HepG2 (cell line): ENCODE data around the gene SOX21. TPM values are rescaled to one million over a fixed set of nuclear protein-coding genes. Genes with fewer than 3 reads are reported as not detected.

ENCODE experiments used
- ATAC-seq: fragments of 200-7000 bp; cut with Tn5 transposase; 3 replicates; pipeline ENCODE4 v1.9.1; 2020; ENCODE audit warnings: mild to moderate bottlenecking, moderate library complexity
- BruUV-seq: library from RNA; stranded (reverse); fragments of 400-500 nt; replicated peaks from 2 replicates; lab custom pipeline; 2021; lab: Mats Ljungman, UMichigan
- CTCF ChIA-PET: fragments of 300-600 bp; formaldehyde crosslinking; extraction: SDS; loops from one replicate; lab custom pipeline; 2021; ENCODE audit warnings: low total read pairs, inconsistent platforms, low intra/inter-chr PET ratio; lab: Yijun Ruan, JAX
- POLR2A ChIA-PET: fragments of 350-600 bp; sonication (Branson Sonifier 250); formaldehyde crosslinking; loops from one replicate; lab custom pipeline; 2020; ENCODE audit warnings: antibody characterized with exemption, inconsistent platforms; lab: Yijun Ruan, JAX
- DNase-seq: peaks from one replicate; pipeline ENCODE4 v3.0.0-alpha.2; 2015; ENCODE audit warnings: low spot score
- FAIRE-seq: peaks from 3 replicates; lab custom pipeline; 2011; peaks lifted over from hg19 to GRCh38; lab: Jason Lieb, UNC
- H2AFZ ChIP-seq: one replicate; pipeline ENCODE4 v1.6.1; 2011; ENCODE audit warnings: low read length, inconsistent platforms
- H3K27ac ChIP-seq: fragments of 300-600 bp; 3 replicates; pipeline ENCODE4 v1.8.0; 2011; ENCODE audit warnings: mixed run types, mild to moderate bottlenecking, mixed read lengths, low read length, inconsistent platforms; ENCODE audit not compliant: insufficient read depth; ENCODE audit errors: extremely low read length
- H3K27me3 ChIP-seq, 2 experiments: fragments of 200-600 bp in 1 of 2; 2 replicates in 1 of 2; 3 replicates in 1 of 2; pipeline versions ENCODE4 v1.6.0 to v1.8.0; 2011; ENCODE audit warnings: low read length in 2 of 2, mild to moderate bottlenecking in 2 of 2, moderate library complexity in 2 of 2, inconsistent platforms in 1 of 2; ENCODE audit not compliant: insufficient read depth in 2 of 2, control insufficient read depth in 1 of 2
- H3K36me3 ChIP-seq, 2 experiments: fragments of 200-600 bp in 1 of 2; replicated peaks in 1 of 2; 2 replicates in 1 of 2; 3 replicates in 1 of 2; pipeline versions ENCODE4 v1.5.1 to v1.8.0; 2011; ENCODE audit warnings: low read length in 2 of 2, inconsistent platforms in 1 of 2; ENCODE audit not compliant: insufficient read depth in 2 of 2, control insufficient read depth in 1 of 2
- H3K4me1 ChIP-seq: 2 replicates; pipeline ENCODE4 v1.5.1; 2012; ENCODE audit warnings: low read length, inconsistent platforms; ENCODE audit not compliant: insufficient read depth
- H3K4me2 ChIP-seq: 2 replicates; pipeline ENCODE4 v1.6.0; 2011; ENCODE audit warnings: low read depth, low read length, inconsistent platforms
- H3K4me3 ChIP-seq, 3 experiments: fragments of 200-600 bp in 1 of 3; sonication (generic), shearing (Covaris generic) in 1 of 3; replicated peaks in 1 of 3; 2 replicates each; pipeline ENCODE4 v1.5.1; 2011 to 2016; ENCODE audit warnings: low read length in 3 of 3, inconsistent platforms in 2 of 3, low read depth in 2 of 3, mild to moderate bottlenecking in 2 of 3, control low read depth in 1 of 3, mixed read lengths in 1 of 3; ENCODE audit not compliant: insufficient read depth in 1 of 3
- H3K79me2 ChIP-seq: one replicate; pipeline ENCODE4 v1.6.1; 2011; ENCODE audit warnings: low read length, inconsistent platforms; ENCODE audit not compliant: insufficient read depth
- H3K9ac ChIP-seq: 2 replicates; pipeline ENCODE4 v1.6.0; 2011; ENCODE audit warnings: mild to moderate bottlenecking, low read depth, low read length, inconsistent platforms; ENCODE audit not compliant: insufficient read depth
- H3K9me3 ChIP-seq: 2 replicates; pipeline ENCODE4 v1.5.1; 2012; ENCODE audit warnings: mild to moderate bottlenecking, low read length
- H4K20me1 ChIP-seq: 2 replicates; pipeline ENCODE4 v1.6.0; 2011; ENCODE audit warnings: inconsistent platforms, mild to moderate bottlenecking, low read length, moderate library complexity; ENCODE audit not compliant: insufficient read depth
- CREM ChIP-seq, 2 experiments: sonication (generic) in 1 of 2; formaldehyde crosslinking in 1 of 2; IDR thresholded peaks; 2 replicates each; pipeline versions ENCODE4 v1.4.0 to v1.6.1; 2016 to 2020; ENCODE audit warnings: antibody characterized with exemption in 1 of 2, mild to moderate bottlenecking in 1 of 2, missing genetic modification reagents in 1 of 2
- HOXA3 ChIP-seq: sonication (generic); formaldehyde crosslinking; IDR thresholded peaks from 2 replicates; pipeline ENCODE4 v1.5.0; 2020; ENCODE audit warnings: missing genetic modification reagents
- NFKB2 ChIP-seq: sonication (generic); formaldehyde crosslinking; IDR thresholded peaks from 2 replicates; pipeline ENCODE4 v1.4.0; 2020; ENCODE audit warnings: missing genetic modification reagents, borderline replicate concordance
- REPIN1 ChIP-seq: sonication (generic); formaldehyde crosslinking; IDR thresholded peaks from 2 replicates; pipeline ENCODE4 v1.8.0; 2022; ENCODE audit warnings: missing genetic modification reagents, low read depth, mild to moderate bottlenecking, borderline replicate concordance
- TBX3 ChIP-seq: fragments of 450-650 bp; IDR thresholded peaks from 2 replicates; pipeline ENCODE4 v1.6.1; 2017; ENCODE audit warnings: antibody characterized with exemption, mild to moderate bottlenecking, inconsistent platforms, borderline replicate concordance
- THAP8 ChIP-seq: sonication (generic); formaldehyde crosslinking; IDR thresholded peaks from 2 replicates; pipeline ENCODE4 v1.5.1; 2020; ENCODE audit warnings: missing genetic modification reagents, mild to moderate bottlenecking, borderline replicate concordance
- ZNF205 ChIP-seq: IDR thresholded peaks from 2 replicates; pipeline ENCODE4 v1.6.1; 2018; ENCODE audit warnings: missing biosample characterization, missing genetic modification reagents
- ZNF615 ChIP-seq: sonication (generic); formaldehyde crosslinking; IDR thresholded peaks from 2 replicates; pipeline ENCODE4 v1.5.0; 2020; ENCODE audit warnings: mild to moderate bottlenecking, missing genetic modification reagents, borderline replicate concordance
- WGBS: methylation state at CpG from one replicate; pipeline ENCODE4 v1.1.6; 2017; ENCODE audit warnings: low lambda C conversion rate; 5-methylcytosine and 5-hydroxymethylcytosine counted together
- in situ Hi-C: cut with HindIII; loops from 2 replicates; pipeline ENCODE4 v1.10.0; 2017; ENCODE audit warnings: low pct_unique_long_range_greater_than_20kb; ENCODE audit not compliant: extremely low pct_ligation_motif_present
- intact Hi-C: fragments of 100-400 bp; cut with micrococcal nuclease; formaldehyde crosslinking; loops from one replicate; pipeline ENCODE4 v1.10.0; 2022; ENCODE audit not compliant: unreplicated experiment
- polyA plus RNA-seq, 8 experiments: library from polyadenylated mRNA; depleted of rRNA in 3 of 8; stranded (reverse) in 7 of 8; unstranded in 1 of 8; fragments of >200 nt; fragmentation: Illumina TruSeq in 4 of 8; extraction: Trizol in 4 of 8; gene quantifications; 2 replicates each; pipeline versions ENCODE4 v1.2.1 to v1.2.3, GENCODE V29; 2011 to 2016; ENCODE audit warnings: low read depth in 4 of 8, missing spikeins in 1 of 8, mixed read lengths in 1 of 8; ENCODE audit not compliant: insufficient read depth in 1 of 8
- total RNA-seq, 5 experiments: library from RNA; depleted of rRNA; stranded (reverse); fragments of >200 nt; fragmentation: Illumina TruSeq; extraction: Trizol; gene quantifications; 2 replicates each; pipeline ENCODE4 v1.2.3, GENCODE V29; 2016; ENCODE audit warnings: low read depth in 1 of 5

Gene SOX21
- total and polyA plus RNA-seq, 2 of the 13 experiments (the other 11 are each of a cell fraction or from before 2014, with no cell fraction given), result not detected

GRCh38 chr13:94703271-94703670 lies 9.1 kb downstream of the SOX21 start:
- H3K79me2 ChIP-seq, result no peaks in the 10 kb centered on the region
- H2AFZ ChIP-seq, result no peak overlapping the region
- TF ChIP-seq THAP8 (CRISPR knock-in tag) (no peak), HOXA3 (no peak), TBX3 (no peak), ZNF205 (CRISPR knock-in tag) (no peak), ZNF615 (CRISPR knock-in tag) (no peak), REPIN1 (CRISPR knock-in tag) (no peak), NFKB2 (CRISPR knock-in tag) (no peak), CREM (IDR thresholded peaks at IDR 0.05) (no peak), CREM (CRISPR knock-in tag; IDR thresholded peaks at IDR 0.05) (no peak)
- TF ChIP-seq, all 625 proteins: peak for 0
- WGBS, result 33% methylated on average over 12 of the region's 17 CpGs
- no peak for FAIRE-seq
- no peaks in the 10 kb centered on the region for H3K36me3 ChIP-seq
- no TSS peak for BruUV-seq
- intact Hi-C loops, result no loop called here
- no peak overlapping the region for H3K27ac ChIP-seq
- DNase-seq, result no peak
- no peak overlapping the region for H3K4me2 ChIP-seq
- H3K9me3 ChIP-seq, result no peaks in the 10 kb centered on the region
- H3K9ac ChIP-seq, result no peak overlapping the region
- ATAC-seq, result no peak
- H3K27me3 ChIP-seq, result peaks cover 24 to 86% of the 10 kb centered on the region in 2 experiments
- ChIA-PET POLR2A (no interaction called here), CTCF (no interaction called here)
- no peaks in the 10 kb centered on the region for H3K4me1 ChIP-seq
- H4K20me1 ChIP-seq, result no peaks in the 10 kb centered on the region
- in situ Hi-C loops, result no loop called here
- H3K4me3 ChIP-seq, result no peak overlapping the region
